Suprapubic skin (tissue), 3 donors: ENCODE data around the gene NME3.

ENCODE experiments used
- CTCF ChIP-seq, 2 donors: fragments of 200-600 bp in 1 of 2; fragments of 450-650 bp in 1 of 2; sonication (generic) in 1 of 2; IDR thresholded peaks; one replicate each; pipeline ENCODE4 v1.5.1; 2016 to 2019; ENCODE audit warnings: antibody characterized with exemption in 2 of 2, mild to moderate bottlenecking in 1 of 2, moderate library complexity in 1 of 2
- POLR2A ChIP-seq, 2 donors: fragments of 450-650 bp; IDR thresholded peaks; one replicate each; pipeline ENCODE4 v1.6.1; 2017; ENCODE audit warnings: antibody characterized with exemption in 2 of 2, mild to moderate bottlenecking in 2 of 2, moderate library complexity in 2 of 2

GRCh38 chr16:1817716-1818115 lies 46.4 kb upstream of the NME3 start:
- TF ChIP-seq POLR2A (IDR thresholded peaks at IDR 0.05): no peak
- TF ChIP-seq CTCF (IDR thresholded peaks at IDR 0.05): no peak
